ENCODE measurements around the gene GRAMD1A. TPM values are rescaled to one million over a fixed set of nuclear protein-coding genes. Genes with fewer than 3 reads are reported as not detected.
"Not testable (repeated sequence)": the region's sequence is repeated elsewhere in the genome, so short reads cannot be mapped to it uniquely, and the experiment has no call there.

GRAMD1A gene
- total RNA-seq, 1 donor from 2014 or later = 29.6 TPM

DNA sequence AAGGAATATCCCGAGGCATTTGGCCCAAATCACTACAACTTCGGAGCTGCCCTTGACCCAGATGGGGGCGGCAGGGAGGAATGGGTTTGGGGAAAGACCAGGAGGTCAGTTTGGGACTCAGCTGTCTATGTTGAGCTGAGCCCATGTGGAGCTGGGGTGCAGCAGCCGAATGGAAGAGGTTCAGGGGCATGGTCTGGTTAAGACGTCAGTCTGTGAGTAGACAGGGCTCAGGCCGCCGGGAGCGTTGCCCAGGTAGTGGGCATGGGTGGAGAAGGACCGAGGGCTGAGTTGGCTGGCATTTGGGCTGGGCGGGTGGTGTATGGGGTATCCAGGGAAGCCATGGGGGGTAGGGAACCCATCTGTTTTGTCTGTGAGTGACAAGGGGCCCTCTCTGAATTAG lies 20.9 kb downstream of the GRAMD1A start:
- no peak for DNase-seq

DNA sequence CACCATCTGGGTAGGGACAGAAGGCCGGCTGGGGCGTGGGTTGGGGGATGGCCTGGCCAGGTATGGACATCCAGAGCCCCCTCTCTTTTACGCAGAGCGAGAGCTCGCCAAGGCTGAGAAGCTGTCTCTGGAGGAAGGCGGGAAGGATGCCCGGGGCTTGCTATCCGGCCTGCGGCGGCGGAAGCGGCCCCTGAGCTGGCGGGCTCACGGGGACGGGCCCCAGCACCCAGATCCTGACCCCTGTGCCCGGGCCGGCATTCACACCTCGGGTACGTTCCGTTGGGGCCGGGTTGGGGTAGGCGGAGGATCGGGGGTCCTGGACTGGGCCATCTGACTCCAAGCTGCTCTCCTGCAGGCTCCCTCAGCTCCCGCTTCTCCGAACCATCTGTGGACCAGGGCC lies 21.5 kb downstream of the GRAMD1A start:
- no peak for DNase-seq

GRCh38 chr19:35022460-35022859 lies 22.3 kb downstream of the GRAMD1A start:
- DNase-seq = no peak

GRCh38 chr19:35023428-35023827 lies 23.3 kb downstream of the GRAMD1A start:
- no peak for DNase-seq

- no peak for DNase-seq
These were observed 24.0 kb downstream of the GRAMD1A start for GRCh38 chr19:35024095-35024494.

- DNase-seq = no peak
These were observed 25.8 kb downstream of the GRAMD1A start for GRCh38 chr19:35025969-35026368.

DNA sequence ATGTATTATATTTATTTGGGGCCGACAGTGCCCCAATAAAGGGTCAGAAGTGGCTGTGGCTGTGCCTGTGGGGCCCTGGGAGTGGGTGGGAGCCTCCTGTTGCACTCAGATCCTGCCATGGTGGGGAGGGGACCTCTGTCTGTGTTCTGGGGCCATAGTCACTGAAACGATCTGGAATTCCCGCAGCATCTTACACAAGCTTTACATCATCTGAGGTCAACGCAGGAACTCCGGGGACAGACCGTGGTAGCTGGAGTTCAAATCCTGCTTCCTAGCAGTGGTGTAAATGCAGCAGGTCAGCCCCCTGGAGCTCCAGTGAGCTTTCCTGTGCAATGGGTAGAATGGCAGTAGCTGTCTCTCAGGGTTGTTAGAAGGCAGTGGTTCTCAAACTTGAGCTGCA lies 26.3 kb downstream of the GRAMD1A start:
- DNase-seq = no peak

DNA sequence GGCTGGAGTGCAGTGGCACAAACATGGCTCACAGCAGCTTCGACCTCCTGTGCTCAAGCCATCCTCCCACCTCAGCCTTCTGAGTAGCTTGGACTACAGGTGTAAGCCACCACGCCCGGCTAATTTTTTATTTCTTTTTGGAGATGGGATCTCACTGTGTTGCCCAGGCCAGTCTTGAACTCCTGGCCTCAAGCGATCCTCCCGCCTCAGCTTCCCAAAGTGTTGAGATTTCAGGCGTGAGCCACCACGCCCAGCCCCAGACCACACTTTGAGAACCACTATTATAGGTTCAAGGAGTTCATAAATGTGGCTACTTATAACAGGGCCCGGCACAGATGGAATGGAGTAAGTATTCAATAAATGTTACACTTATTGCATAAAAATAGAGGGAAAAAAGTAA lies 26.9 kb downstream of the GRAMD1A start:
- DNase-seq = no peak

DNA sequence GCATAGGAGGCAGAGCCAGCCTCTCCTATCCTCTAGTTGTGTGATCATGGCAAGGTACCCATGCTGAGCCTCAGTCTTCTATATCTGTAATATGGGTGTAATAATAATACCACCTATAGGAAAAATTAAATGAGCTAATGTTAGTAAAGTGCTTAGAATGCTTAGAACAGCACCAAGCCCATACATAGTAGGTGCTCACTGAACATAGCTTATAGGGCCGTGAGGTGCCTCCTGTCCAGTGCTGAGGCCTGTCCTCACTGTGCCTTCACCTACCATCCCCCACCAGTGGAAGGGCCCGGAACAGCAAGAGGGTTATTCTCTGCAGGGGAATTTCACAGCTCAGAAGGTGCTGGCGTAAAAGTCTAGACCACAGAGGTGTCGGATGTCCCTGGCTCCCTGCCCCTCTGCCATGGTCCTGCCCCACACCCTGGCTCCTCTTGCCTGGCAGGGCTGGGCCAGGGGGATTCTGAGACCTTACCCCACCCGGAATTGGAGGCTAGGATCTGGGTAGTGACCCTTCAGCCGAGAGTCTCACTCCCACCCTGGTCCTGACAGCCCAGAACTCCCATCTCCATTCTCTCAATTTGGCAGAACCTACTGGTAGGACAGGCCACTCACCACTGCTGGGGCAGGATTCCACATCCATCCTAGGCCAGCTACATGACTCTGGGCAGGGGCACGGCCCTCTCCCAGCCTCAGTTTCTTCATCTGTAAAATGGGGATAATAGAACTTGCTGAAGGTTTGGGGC lies 27.9 kb downstream of the GRAMD1A start:
- no peak for DNase-seq

DNA sequence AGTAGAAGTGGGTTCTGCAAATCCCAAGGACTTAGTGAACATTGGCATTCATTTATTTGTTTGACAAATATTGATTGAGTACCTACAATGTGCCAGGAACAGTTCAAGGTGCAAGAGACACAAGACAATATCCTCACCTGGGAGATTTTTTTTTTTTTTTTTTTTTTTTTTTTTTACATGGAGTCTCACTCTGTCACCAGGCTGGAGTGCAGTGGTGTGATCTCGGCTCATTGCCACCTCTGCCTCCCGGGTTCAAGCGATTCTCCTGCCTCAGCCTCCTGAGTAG lies 28.4 kb downstream of the GRAMD1A start:
- not testable (repeated sequence) for DNase-seq

GRCh38 chr19:35029275-35029736 lies 29.2 kb downstream of the GRAMD1A start:
- not testable (repeated sequence) for DNase-seq

DNA sequence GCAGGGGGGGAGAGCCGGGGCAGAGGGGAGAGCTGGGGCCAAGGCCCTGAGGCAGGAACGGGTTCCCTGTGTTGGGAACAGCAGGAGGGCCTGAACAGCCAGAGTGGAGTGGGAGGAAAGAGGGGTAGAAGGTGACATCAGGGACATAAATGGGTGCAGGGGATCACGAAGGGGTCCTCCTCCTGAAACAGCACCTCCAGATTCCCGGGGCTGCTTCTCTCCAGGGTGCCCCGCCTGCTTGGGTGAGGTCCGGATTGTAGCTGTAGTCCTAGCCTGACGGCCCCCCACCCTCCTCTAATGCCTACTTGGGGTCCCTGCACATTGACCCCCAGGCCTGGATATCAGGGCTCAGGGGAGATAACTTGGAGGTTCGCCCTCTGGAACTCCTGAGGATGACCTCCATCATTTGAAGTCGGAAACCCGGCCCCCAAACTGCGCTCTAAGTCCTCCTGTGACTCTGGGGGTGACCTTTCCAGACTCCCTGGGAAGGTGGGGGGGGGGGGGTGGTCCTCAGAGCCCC lies 29.7 kb downstream of the GRAMD1A start:
- no peak for DNase-seq

DNA sequence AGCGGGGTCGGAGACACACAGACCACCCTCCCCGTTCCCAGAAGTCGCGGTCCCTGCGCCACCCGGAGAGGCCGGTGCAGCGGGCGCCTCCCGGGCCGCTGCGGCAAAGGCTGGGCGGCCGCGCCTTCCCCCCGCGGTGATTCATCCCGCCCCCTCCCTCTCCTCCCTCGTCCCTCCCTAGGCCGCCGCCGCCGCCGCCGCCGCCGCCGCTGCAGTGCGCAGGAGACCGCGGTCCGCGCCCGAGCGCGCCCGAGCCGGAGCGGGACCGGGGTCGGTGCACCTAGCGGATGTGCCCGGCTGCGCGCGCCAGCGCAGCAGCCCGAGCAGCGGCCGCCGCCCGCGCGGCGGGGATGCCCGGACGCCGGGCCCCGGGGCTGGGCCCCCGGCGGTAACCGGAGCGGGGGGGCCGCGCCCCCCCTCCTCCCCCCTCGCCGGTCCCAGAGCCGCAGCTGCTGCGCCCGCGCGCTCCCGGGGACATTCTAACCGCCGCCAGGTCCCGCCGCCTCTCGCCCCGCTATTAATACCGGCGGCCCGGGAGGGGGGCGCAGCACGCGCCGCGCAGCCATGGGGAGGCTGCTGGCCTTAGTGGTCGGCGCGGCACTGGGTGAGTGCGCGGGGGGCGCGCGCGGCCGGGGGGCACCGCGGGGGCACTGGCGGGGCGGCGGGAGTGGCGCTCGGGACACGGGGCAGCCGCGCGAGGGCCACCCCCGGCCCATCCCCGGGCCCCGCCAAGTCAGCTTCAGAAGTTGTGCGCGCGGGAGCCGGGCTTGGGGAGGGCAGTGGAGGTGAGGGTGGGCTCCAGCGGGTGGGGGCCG lies 30.3 kb downstream of the GRAMD1A start, which contains the start of gene SCN1B:
Gene SCN1B, plus strand, starts transcription at position 214 of the 815 bp plus-strand sequence. Its CDS starts 351 bp downstream, at position 565.
- DNase-seq = peak; percentile 69

GRCh38 chr19:35031072-35031881 lies 31.2 kb downstream of the GRAMD1A start:
- peak; percentile 44 for DNase-seq

GRCh38 chr19:35032356-35032865 lies 32.3 kb downstream of the GRAMD1A start:
- DNase-seq = no peak

GRCh38 chr19:35033067-35034004 lies 33.2 kb downstream of the GRAMD1A start:
- DNase-seq = no peak

DNA sequence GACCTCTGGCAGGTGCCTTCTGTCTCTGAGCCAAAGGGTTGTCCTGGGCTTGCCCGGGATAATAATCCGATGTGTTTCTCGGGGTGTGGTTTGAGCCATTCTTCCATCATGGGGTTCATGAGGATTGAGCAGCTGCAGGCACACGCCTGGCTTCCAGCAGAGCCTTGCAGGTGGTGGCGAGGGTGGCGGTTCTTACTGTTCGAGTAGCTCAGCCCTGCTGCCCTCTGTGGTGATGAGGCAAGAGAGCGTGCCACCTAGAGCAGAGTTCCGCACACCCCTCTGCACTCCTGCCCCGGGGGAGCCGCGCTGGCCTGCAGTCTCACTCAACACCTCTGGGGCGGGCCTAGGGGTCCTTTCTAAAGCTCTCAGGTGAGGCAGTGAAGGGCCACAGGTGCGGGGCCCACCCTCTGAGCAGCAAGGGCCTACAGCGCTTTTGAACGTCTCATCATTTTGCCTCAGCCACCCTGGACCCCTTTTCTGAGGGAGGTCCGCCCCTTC lies 33.9 kb downstream of the GRAMD1A start:
- no peak for DNase-seq

DNA sequence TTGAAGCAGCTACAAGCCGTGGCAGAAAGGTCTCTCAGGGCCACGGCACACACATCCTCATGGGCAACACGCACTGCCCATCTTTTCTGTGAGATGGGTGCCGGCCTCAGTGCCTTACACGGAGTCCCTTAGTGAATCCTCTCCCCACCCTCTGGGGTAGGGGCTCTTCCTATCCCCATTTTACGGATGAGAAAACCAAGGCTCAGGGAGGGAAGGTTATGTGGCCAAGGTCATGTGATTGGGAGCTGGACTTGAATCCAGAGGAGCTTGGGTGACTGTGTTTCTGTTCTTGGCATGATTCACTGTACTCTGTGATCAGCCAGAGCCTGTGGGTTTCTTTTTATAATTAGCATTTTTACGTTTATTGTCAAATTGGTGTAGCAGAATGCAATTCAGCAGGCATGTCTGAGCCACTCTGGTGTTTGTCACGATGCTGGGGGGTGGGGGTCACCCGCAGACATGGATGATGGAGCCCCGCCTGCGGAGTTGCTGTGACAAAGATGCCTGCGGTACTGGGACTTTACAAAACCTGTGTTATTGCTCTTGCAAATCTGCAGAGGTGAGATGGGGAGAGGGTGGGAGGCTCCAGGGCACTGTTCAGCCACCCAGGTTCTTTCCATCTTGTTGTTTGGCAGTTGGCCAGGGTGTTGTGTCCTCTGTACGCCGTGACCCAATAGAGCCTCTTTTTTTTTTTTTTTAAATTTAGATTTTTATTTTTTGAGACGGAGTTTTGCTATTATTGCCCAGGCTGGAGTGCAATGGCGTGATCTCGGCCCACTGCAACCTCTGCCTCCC lies 34.7 kb downstream of the GRAMD1A start:
- no peak for DNase-seq

DNA sequence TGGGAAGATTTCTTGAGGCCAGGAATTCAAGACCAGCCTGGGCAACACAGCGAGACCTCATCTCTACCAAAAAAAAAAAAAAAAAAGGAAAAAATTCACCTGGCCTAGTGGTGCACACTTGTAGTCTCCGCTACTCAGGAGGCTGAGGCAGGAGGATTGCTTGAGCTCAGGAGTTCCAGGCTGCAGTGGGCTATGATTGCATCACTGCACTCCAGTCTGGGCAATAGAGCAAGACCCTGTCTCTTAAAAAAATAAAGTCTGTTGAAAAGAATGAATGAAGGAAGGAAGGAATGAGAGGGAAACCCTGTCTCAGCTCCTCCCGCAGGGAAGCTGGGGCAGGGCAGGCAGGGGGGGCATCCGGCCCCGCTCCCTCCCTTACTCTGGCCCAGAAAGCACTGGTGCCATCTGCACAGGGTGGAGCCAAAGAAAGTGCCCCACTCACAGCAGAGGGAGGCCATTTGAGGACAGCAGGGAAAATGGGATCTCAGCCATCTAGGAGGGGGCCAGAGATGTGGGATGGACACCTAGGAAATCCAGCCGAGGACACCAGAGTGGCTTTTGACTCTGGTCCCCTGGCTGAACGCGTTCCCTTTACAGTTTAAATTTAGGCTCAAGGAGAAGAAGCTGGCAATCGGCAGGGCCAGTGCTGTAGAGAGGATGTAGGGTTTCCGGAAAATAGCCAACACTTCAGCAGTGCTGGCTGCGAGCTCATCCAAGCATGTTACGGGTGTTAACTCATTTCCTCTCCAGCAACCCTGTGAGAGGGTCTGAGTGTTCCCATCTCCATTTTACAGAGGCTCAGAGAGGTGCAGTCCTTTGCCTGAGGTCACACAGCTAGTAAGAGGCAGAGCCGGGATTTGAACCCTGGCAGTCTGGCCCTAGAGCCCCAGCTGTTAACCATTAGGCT lies 37.8 kb downstream of the GRAMD1A start:
- DNase-seq = peak; percentile 59
